Activated T-cell treated with anti-CD3 and anti-CD28 coated beads, Interleukin-2, amount 50 U/mL, for 24 hours (primary cell): ENCODE measurements around the gene CALCA.

ENCODE experiments used
- DNase-seq: peaks from one replicate; pipeline ENCODE4 v3.0.0-alpha.2; 2020
- H3K27ac Mint-ChIP-seq: 2 replicates; pipeline ENCODE4 v1.8.0; 2020; ENCODE audit warnings: mild to moderate bottlenecking, mixed read lengths
- H3K27me3 Mint-ChIP-seq: 2 replicates; pipeline ENCODE4 v1.8.0; 2020; ENCODE audit warnings: mixed read lengths
- H3K36me3 Mint-ChIP-seq: 2 replicates; pipeline ENCODE4 v1.8.0; 2020; ENCODE audit warnings: low read depth, mixed read lengths
- H3K4me1 Mint-ChIP-seq: 2 replicates; pipeline ENCODE4 v1.8.0; 2020; ENCODE audit warnings: low read depth, mixed read lengths
- H3K4me3 Mint-ChIP-seq: 2 replicates; pipeline ENCODE4 v1.8.0; 2020; ENCODE audit warnings: mild to moderate bottlenecking, moderate library complexity, mixed read lengths
- H3K9me3 Mint-ChIP-seq: 2 replicates; pipeline ENCODE4 v1.8.0; 2020; ENCODE audit warnings: mixed read lengths

The CALCA gene

GRCh38 chr11:14969901-14970323 is 2.2 kb downstream of the CALCA start:
- peaks cover 74% of the 10 kb centered on the region for H3K27me3 Mint-ChIP-seq
- no peaks in the 10 kb centered on the region for H3K36me3 Mint-ChIP-seq
- peak; percentile 79 for DNase-seq

DNA sequence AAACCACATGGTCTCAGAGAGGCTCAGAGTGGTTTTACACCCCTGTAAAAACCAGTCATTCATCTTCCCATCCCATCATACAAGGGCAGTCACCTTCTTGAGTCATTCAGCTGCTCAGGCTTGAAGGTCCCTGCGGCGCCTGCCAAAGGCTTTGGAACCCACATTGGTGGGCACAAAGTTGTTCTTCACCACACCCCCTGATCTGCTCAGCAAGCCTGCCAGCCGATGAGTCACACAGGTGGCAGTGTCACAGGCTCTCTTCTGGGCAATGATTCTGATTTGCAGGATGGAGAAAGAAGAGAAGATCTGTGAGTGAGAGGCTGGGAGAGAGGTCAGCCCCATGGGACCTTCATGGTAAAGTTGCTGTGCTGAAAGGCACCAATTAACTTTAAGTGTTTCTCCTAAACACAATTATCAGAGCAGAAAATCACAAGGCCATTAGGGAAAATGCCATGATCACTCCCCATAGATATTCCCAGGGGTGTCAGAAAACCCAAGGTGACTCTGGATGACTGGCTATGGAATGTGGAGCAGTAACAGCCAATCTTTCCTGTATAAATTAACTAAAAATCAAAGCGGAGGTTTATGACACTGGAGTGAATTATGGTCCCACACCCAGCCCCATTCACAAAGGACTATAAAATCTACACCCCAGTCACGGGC is 4.4 kb downstream of the CALCA start:
- Mint-ChIP-seq H3K4me3 (no peak overlapping the region), H3K27ac (no peak overlapping the region), H3K4me1 (peaks cover 5% of the 10 kb centered on the region), H3K36me3 (no peaks in the 10 kb centered on the region), H3K27me3 (peaks cover 52% of the 10 kb centered on the region), H3K9me3 (no peaks in the 10 kb centered on the region)
- no peak for DNase-seq

More at GRCh38 chr11:14969901-14970323, 2.2 kb downstream of the CALCA start:
- Mint-ChIP-seq H3K27ac (no peak overlapping the region), H3K4me3 (no peak overlapping the region), H3K4me1 (peaks cover 27% of the 10 kb centered on the region), H3K9me3 (no peaks in the 10 kb centered on the region)

DNA sequence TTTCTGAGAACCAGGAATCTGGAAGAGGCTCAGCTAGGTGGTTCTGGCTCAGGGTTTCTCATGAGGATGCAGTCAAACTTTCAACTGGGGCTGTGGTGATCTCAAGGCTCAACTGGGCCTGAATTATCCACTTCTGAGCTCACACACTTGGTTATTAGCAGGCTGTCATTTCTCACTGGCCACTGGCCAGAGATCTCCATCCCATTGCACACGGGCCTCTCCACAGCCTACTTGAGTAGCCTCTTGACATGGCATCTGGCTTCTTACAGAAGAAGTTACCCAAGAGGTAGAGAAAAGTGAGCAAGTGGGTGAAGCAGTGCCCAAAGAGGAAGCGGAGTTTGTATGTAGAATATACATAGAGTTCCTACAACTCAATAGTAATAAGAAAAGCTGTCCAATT is 16.0 kb downstream of the CALCA start:
- H3K4me3 Mint-ChIP-seq, result no peak overlapping the region
- H3K27me3 Mint-ChIP-seq, result peaks cover 1% of the 10 kb centered on the region
- H3K27ac Mint-ChIP-seq, result no peak overlapping the region
- no peaks in the 10 kb centered on the region for H3K36me3 Mint-ChIP-seq
- H3K9me3 Mint-ChIP-seq, result no peaks in the 10 kb centered on the region
- H3K4me1 Mint-ChIP-seq, result no peaks in the 10 kb centered on the region
- DNase-seq, result no peak

GRCh38 chr11:14954581-14954980 is 17.6 kb downstream of the CALCA start:
- H3K36me3 Mint-ChIP-seq, result no peaks in the 10 kb centered on the region
- no peak overlapping the region for H3K4me3 Mint-ChIP-seq
- DNase-seq, result no peak
- no peaks in the 10 kb centered on the region for H3K27me3 Mint-ChIP-seq
- H3K4me1 Mint-ChIP-seq, result no peaks in the 10 kb centered on the region
- no peaks in the 10 kb centered on the region for H3K9me3 Mint-ChIP-seq
- no peak overlapping the region for H3K27ac Mint-ChIP-seq

DNA sequence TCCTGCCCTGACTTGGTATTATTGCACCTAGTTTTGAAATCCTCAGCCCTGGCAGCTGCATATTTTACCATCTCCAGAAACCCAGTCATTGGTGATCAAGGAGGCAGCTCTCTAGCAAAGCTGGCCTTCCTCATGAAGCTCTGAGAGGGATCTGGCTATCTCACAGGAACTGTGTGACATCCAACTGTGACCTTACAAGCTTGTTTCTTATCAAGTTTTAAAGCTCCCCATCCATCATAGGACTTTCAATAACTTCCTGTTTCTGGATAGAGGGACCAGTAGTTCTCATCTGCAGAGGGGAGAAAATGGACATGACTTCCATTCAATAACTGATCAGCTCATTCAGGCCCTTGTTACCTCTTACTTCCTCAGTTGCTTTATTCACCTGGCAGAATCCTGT is 18.2 kb downstream of the CALCA start:
- Mint-ChIP-seq H3K36me3 (no peaks in the 10 kb centered on the region), H3K4me3 (no peak overlapping the region), H3K9me3 (no peaks in the 10 kb centered on the region), H3K27me3 (no peaks in the 10 kb centered on the region), H3K27ac (no peak overlapping the region), H3K4me1 (no peaks in the 10 kb centered on the region)
- DNase-seq, result no peak

GRCh38 chr11:14949437-14950147 is 22.6 kb downstream of the CALCA start:
- H3K4me1 Mint-ChIP-seq, result no peaks in the 10 kb centered on the region
- no peak overlapping the region for H3K27ac Mint-ChIP-seq
- no peaks in the 10 kb centered on the region for H3K36me3 Mint-ChIP-seq
- DNase-seq, result no peak
- no peaks in the 10 kb centered on the region for H3K27me3 Mint-ChIP-seq
- H3K4me3 Mint-ChIP-seq, result no peak overlapping the region
- no peaks in the 10 kb centered on the region for H3K9me3 Mint-ChIP-seq

DNA sequence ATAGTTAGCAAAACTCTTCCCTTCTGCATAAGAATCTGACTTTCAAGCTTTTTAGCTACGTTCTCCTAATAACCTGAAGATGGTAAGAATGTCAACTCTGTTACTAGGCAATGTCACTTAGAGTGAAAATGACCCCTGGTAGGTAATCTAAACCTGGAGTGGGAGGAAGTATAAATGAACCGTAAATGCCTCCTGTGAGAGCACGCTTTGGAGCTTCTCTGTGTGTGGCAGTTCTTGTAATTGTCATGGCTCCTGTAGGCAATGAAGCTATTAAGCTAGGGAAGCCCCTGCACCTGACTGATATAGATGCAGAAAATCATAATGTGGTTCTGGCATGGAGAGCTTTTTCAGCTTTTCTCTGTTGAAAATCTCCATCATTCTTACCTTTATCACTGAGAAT is 29.4 kb downstream of the CALCA start:
- Mint-ChIP-seq H3K4me1 (no peaks in the 10 kb centered on the region), H3K4me3 (no peak overlapping the region), H3K27me3 (no peaks in the 10 kb centered on the region), H3K36me3 (peaks cover 3% of the 10 kb centered on the region), H3K9me3 (no peaks in the 10 kb centered on the region), H3K27ac (no peak overlapping the region)
- no peak for DNase-seq

GRCh38 chr11:14938936-14939335 is 33.2 kb downstream of the CALCA start:
- no peak for DNase-seq
- H3K27me3 Mint-ChIP-seq, result no peaks in the 10 kb centered on the region
- H3K27ac Mint-ChIP-seq, result no peak overlapping the region
- no peaks in the 10 kb centered on the region for H3K9me3 Mint-ChIP-seq
- no peaks in the 10 kb centered on the region for H3K4me1 Mint-ChIP-seq
- no peak overlapping the region for H3K4me3 Mint-ChIP-seq
- peaks cover 3% of the 10 kb centered on the region for H3K36me3 Mint-ChIP-seq

GRCh38 chr11:14934641-14935351 is 37.4 kb downstream of the CALCA start:
- Mint-ChIP-seq H3K27ac (no peak overlapping the region), H3K4me3 (no peak overlapping the region), H3K4me1 (no peaks in the 10 kb centered on the region), H3K36me3 (peaks cover 3% of the 10 kb centered on the region), H3K27me3 (no peaks in the 10 kb centered on the region), H3K9me3 (no peaks in the 10 kb centered on the region)
- no peak for DNase-seq

DNA sequence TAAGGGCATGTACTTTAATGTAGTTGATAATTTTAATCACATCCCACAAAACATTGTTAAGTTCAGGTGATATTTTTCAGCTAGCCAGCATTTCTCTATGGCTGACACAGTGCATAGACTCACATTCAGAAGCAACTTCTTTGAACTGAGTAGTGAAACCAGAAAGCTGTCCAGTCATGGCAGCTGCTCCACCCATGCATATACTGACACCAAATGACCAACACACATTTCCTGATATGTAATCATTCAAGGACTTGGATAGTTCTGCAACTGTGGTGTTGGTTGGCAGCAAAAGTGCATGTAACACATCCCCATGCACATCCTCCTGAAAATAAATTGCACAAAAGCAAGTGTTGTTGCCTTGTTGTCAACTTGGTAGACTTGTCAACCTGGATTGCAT is 39.7 kb downstream of the CALCA start:
- Mint-ChIP-seq H3K9me3 (peaks cover 7% of the 10 kb centered on the region), H3K27ac (no peak overlapping the region), H3K4me3 (no peak overlapping the region), H3K4me1 (no peaks in the 10 kb centered on the region), H3K36me3 (peaks cover 6% of the 10 kb centered on the region), H3K27me3 (no peaks in the 10 kb centered on the region)
- no peak for DNase-seq

DNA sequence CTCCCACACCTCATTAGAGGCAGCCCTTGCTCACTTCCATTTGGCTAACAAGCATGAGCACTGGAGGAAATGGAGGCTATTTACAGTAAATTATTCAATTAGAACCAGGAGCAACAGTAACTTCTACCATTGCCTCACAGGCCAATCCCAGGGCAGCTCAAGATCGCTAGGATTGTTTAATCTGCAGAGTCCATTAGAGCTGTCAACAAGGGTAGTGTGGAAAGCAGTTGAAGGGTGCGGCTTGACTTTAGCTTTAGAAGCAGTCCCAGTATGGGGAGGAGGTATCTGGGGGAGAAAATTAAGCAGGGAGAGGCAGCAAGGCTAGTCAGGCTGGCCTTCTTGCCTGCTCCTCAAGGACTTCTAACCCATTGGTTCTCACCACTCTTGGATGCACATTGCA is 41.8 kb downstream of the CALCA start:
- Mint-ChIP-seq H3K4me1 (no peaks in the 10 kb centered on the region), H3K27ac (no peak overlapping the region), H3K9me3 (peaks cover 7% of the 10 kb centered on the region), H3K27me3 (no peaks in the 10 kb centered on the region), H3K4me3 (no peak overlapping the region), H3K36me3 (peaks cover 6% of the 10 kb centered on the region)
- no peak for DNase-seq

- Mint-ChIP-seq H3K27me3 (no peaks in the 10 kb centered on the region), H3K9me3 (peaks cover 7% of the 10 kb centered on the region), H3K36me3 (peaks cover 6% of the 10 kb centered on the region), H3K27ac (no peak overlapping the region), H3K4me3 (no peak overlapping the region), H3K4me1 (no peaks in the 10 kb centered on the region)
- DNase-seq, result no peak
Measured at GRCh38 chr11:14927146-14927545, 45.0 kb downstream of the CALCA start.

GRCh38 chr11:14924318-14924717 is 47.8 kb downstream of the CALCA start:
- Mint-ChIP-seq H3K27ac (no peak overlapping the region), H3K27me3 (no peaks in the 10 kb centered on the region)

More at GRCh38 chr11:14924318-14924717, 47.8 kb downstream of the CALCA start:
- H3K4me3 Mint-ChIP-seq, result no peak overlapping the region
- H3K9me3 Mint-ChIP-seq, result peaks cover 7% of the 10 kb centered on the region
- no peak for DNase-seq
- H3K36me3 Mint-ChIP-seq, result peaks cover 6% of the 10 kb centered on the region
- no peaks in the 10 kb centered on the region for H3K4me1 Mint-ChIP-seq
